B cell (primary cell): ENCODE measurements around the gene GADD45G. TPM values are rescaled to one million over a fixed set of nuclear protein-coding genes. Genes with fewer than 3 reads are reported as not detected.

ENCODE experiments used
- ATAC-seq: fragments of 200-7000 bp; cut with Tn5 transposase; one replicate; pipeline ENCODE4 v1.10.0; 2021; ENCODE audit warnings: low read depth, mild to moderate bottlenecking, moderate number of reproducible peaks, moderate library complexity
- CTCF ChIA-PET: fragments of 350-600 bp; sonication (Branson Sonifier 250); formaldehyde crosslinking; loops from one replicate; lab custom pipeline; 2021; ENCODE audit warnings: antibody characterized with exemption, inconsistent platforms; lab: Charles Lee
- POLR2A ChIA-PET: fragments of 350-600 bp; sonication (Branson Sonifier 250); formaldehyde crosslinking; loops from one replicate; lab custom pipeline; 2021; ENCODE audit warnings: antibody characterized with exemption; lab: Charles Lee
- DNase-seq: peaks from one replicate; pipeline ENCODE4 v3.0.0; 2013
- H2AFZ ChIP-seq: 2 replicates; pipeline ENCODE4 v1.6.1; 2012; ENCODE audit warnings: mild to moderate bottlenecking, low read depth, low read length; ENCODE audit not compliant: insufficient read depth, poor library complexity, severe bottlenecking
- H3K27ac ChIP-seq, 2 donors: 1 replicate in 1 of 2; 2 replicates in 1 of 2; pipeline ENCODE4 v1.5.1; 2012 to 2013; ENCODE audit warnings: low read length in 2 of 2, mild to moderate bottlenecking in 2 of 2, moderate library complexity in 1 of 2
- H3K27me3 ChIP-seq, 4 experiments: fragments of 200-600 bp in 1 of 4; sonication (generic) in 1 of 4; replicated peaks in 1 of 4; 1 replicate in 2 of 4; 2 replicates in 2 of 4; pipeline versions ENCODE4 v1.6.1 to v1.7.0; 2013 to 2016; ENCODE audit warnings: low read length in 3 of 4, mild to moderate bottlenecking in 2 of 4, mixed read lengths in 1 of 4, moderate library complexity in 1 of 4; ENCODE audit not compliant: insufficient read depth in 4 of 4, control insufficient read depth in 3 of 4; ENCODE audit errors: control extremely low read depth in 1 of 4
- H3K36me3 ChIP-seq, 2 experiments: replicated peaks in 1 of 2; 1 replicate in 1 of 2; 2 replicates in 1 of 2; pipeline versions ENCODE4 v1.6.1 to v1.7.1; 2013; ENCODE audit warnings: low read length in 1 of 2; ENCODE audit not compliant: insufficient read depth in 2 of 2, control insufficient read depth in 1 of 2; ENCODE audit errors: control extremely low read depth in 1 of 2, extremely low read depth in 1 of 2
- H3K4me1 ChIP-seq, 2 donors: fragments of 200-600 bp in 1 of 2; sonication (generic) in 1 of 2; 1 replicate in 1 of 2; 2 replicates in 1 of 2; pipeline versions ENCODE4 v1.5.1 to v1.6.1; 2013 to 2017; ENCODE audit warnings: low read length in 2 of 2; ENCODE audit not compliant: control insufficient read depth in 2 of 2, insufficient read depth in 2 of 2
- H3K4me2 ChIP-seq: replicated peaks from 2 replicates; pipeline ENCODE3; 2012; ENCODE audit warnings: mild to moderate bottlenecking, low read depth, low read length; ENCODE audit not compliant: poor library complexity, severe bottlenecking
- H3K4me3 ChIP-seq, 5 experiments: fragments of 200-600 bp in 1 of 5; sonication (generic) in 1 of 5; 1 replicate in 3 of 5; 2 replicates in 2 of 5; pipeline versions ENCODE4 v1.5.1 to v1.7.0; 2011 to 2016; ENCODE audit warnings: low read length in 4 of 5, mild to moderate bottlenecking in 4 of 5, low read depth in 2 of 5, control low read depth in 1 of 5, moderate library complexity in 1 of 5; ENCODE audit not compliant: insufficient read depth in 1 of 5; ENCODE audit errors: control extremely low read depth in 1 of 5, extremely low read depth in 1 of 5
- H3K79me2 ChIP-seq: fragments of 200-600 bp; sonication (generic); one replicate; pipeline ENCODE4 v1.6.0; 2016; ENCODE audit warnings: low read length; ENCODE audit not compliant: control insufficient read depth, insufficient read depth
- H3K9ac ChIP-seq: fragments of 200-600 bp; sonication (generic); 2 replicates; pipeline ENCODE4 v1.6.1; 2017; ENCODE audit warnings: mild to moderate bottlenecking, low read length, moderate library complexity
- H3K9me3 ChIP-seq, 3 donors: one replicate each; pipeline versions ENCODE4 v1.6.1 to v1.7.1; 2013; ENCODE audit warnings: low read length in 2 of 3; ENCODE audit not compliant: control insufficient read depth in 2 of 3, insufficient read depth in 1 of 3; ENCODE audit errors: control extremely low read depth in 1 of 3
- H4K20me1 ChIP-seq: 2 replicates; pipeline ENCODE4 v1.6.0; 2012; ENCODE audit warnings: mild to moderate bottlenecking, low read length; ENCODE audit not compliant: insufficient read depth, control insufficient read depth, poor library complexity, severe bottlenecking
- H3K27ac Mint-ChIP-seq: one replicate; pipeline ENCODE4 v1.8.0; 2021; ENCODE audit warnings: mixed read lengths
- H3K27me3 Mint-ChIP-seq: one replicate; pipeline ENCODE4 v1.8.0; 2021; ENCODE audit warnings: mixed read lengths
- H3K4me1 Mint-ChIP-seq: one replicate; pipeline ENCODE4 v1.8.0; 2021; ENCODE audit warnings: mixed read lengths
- H3K4me3 Mint-ChIP-seq: one replicate; pipeline ENCODE4 v1.8.0; 2021; ENCODE audit warnings: mixed read lengths
- H3K9me3 Mint-ChIP-seq: one replicate; pipeline ENCODE4 v1.8.0; 2022; ENCODE audit warnings: mixed read lengths; ENCODE audit not compliant: insufficient read depth
- CTCF ChIP-seq: fragments of 200-600 bp; IDR thresholded peaks from one replicate; pipeline ENCODE4 v1.8.0; 2022; ENCODE audit warnings: antibody characterized with exemption, mild to moderate bottlenecking
- EZH2 ChIP-seq: IDR thresholded peaks from 2 replicates; pipeline ENCODE4 v1.6.1; 2012; ENCODE audit warnings: borderline replicate concordance, low read depth, mild to moderate bottlenecking, moderate library complexity, low read length; ENCODE audit not compliant: insufficient read depth, poor library complexity, severe bottlenecking
- WGBS: methylation state at CpG from one replicate; pipeline ENCODE4 v1.1.5; 2013; ENCODE audit warnings: missing lambda C conversion rate; ENCODE audit not compliant: insufficient coverage; 5-methylcytosine and 5-hydroxymethylcytosine counted together
- intact Hi-C: fragments of 100-400 bp; cut with micrococcal nuclease; formaldehyde crosslinking; loops from one replicate; pipeline ENCODE4 v1.10.0; 2022
- polyA plus RNA-seq: library from polyadenylated mRNA; depleted of rRNA; stranded (reverse); fragments of >200 nt; gene quantifications from 2 replicates; pipeline ENCODE4 v1.2.3, GENCODE V29; 2012
- total RNA-seq, 2 donors: library from RNA; stranded (reverse); fragments of 120-200 nt in 1 of 2; gene quantifications; 1 replicate in 1 of 2; 2 replicates in 1 of 2; pipeline versions ENCODE4 v1.2.3 to v1.2.4, GENCODE V29; 2013 to 2022

The GADD45G gene
- total and polyA plus RNA-seq, 2 donors (not counting 1 experiment from before 2014, with no cell fraction given) = 4.3 to 5.9 TPM

DNA sequence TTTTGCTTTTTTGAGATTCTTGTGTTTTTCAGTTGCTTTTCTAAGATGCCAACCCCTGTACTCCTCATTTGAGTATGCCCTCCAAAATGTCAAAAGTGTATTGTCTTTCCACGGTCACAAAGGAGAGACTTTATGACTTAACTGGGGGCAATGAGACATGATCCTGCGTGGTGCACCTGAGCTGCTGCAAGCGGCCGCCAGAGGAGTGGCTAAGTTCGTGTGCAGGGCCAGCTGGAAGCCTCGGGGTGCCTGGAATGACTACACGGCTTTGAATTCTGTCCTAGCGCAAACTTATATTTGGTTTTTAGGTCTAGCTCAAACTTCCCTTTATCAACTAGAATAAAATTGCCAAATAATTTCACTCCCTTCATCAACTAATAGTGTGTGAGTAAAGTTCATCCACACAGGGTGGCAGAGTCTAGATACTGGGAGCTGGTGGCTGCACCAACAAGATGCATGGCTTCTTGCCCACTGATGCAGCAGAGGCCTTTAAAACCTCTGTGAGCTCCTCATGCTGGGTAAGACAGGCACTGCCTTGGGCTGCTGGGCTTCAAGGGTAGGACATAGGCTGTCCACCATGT is 4.7 kb downstream of the GADD45G start:
- Histone ChIP-seq H3K4me2 (no peak overlapping the region), H3K9ac (no peak overlapping the region), H2AFZ (no peak overlapping the region), H3K36me3 (no peaks in the 10 kb centered on the region), H3K4me1 (peaks cover 8 to 21% of the 10 kb centered on the region in 2 donors), H3K4me3 (no peak overlapping the region), H3K27ac (no peak overlapping the region), H3K9me3 (peaks cover 0 to 7% (median 3%) of the 10 kb centered on the region in 3 donors), H3K79me2 (no peaks in the 10 kb centered on the region), H4K20me1 (no peaks in the 10 kb centered on the region), H3K27me3 (peaks cover 0 to 27% (median 10%) of the 10 kb centered on the region in 4 experiments)
- DNase-seq = no peak
- Mint-ChIP-seq H3K27me3 (peaks cover 24% of the 10 kb centered on the region), H3K9me3 (peaks cover 6% of the 10 kb centered on the region), H3K4me3 (no peak overlapping the region), H3K27ac (no peak overlapping the region), H3K4me1 (peaks cover 19% of the 10 kb centered on the region)
- POLR2A ChIA-PET = no interaction called here
- no peak for ATAC-seq
- intact Hi-C loops = loop anchor here (10.0 kb wide), 1 partner anchor 205 kb away; no protein-coding TSS in a partner anchor
- CTCF ChIA-PET = interaction anchor here (0.6 to 2.6 kb wide), 4 partner anchors 11 to 533 kb away, joined by 3 to 14 read pairs (median 6); no protein-coding TSS in a partner anchor
- TF ChIP-seq CTCF (no peak), EZH2 (no peak)
- WGBS = 83% methylated on average over 5 of the region's 8 CpGs

GRCh38 chr9:89610391-89610925 is 5.6 kb downstream of the GADD45G start:
- Histone ChIP-seq H3K27me3 (peaks cover 0 to 18% (median 6%) of the 10 kb centered on the region in 4 experiments), H2AFZ (no peak overlapping the region), H3K36me3 (no peaks in the 10 kb centered on the region), H3K4me2 (no peak overlapping the region), H3K4me1 (peaks cover under 1 to 11% of the 10 kb centered on the region in 2 donors), H4K20me1 (no peaks in the 10 kb centered on the region), H3K9ac (no peak overlapping the region), H3K79me2 (no peaks in the 10 kb centered on the region), H3K27ac (no peak overlapping the region), H3K9me3 (peaks cover 0 to 7% (median 3%) of the 10 kb centered on the region in 3 donors), H3K4me3 (no peak overlapping the region)
- Mint-ChIP-seq H3K4me3 (no peak overlapping the region), H3K9me3 (peaks cover 6% of the 10 kb centered on the region), H3K4me1 (peaks cover 12% of the 10 kb centered on the region), H3K27ac (no peak overlapping the region), H3K27me3 (peaks cover 24% of the 10 kb centered on the region)
- TF ChIP-seq EZH2 = no peak
- TF ChIP-seq CTCF = no peak
- no peak for DNase-seq
- ChIA-PET POLR2A (no interaction called here), CTCF (interaction anchor here (1.0 to 2.8 kb wide), 4 partner anchors 9 to 492 kb away, joined by 3 to 10 read pairs (median 5); no protein-coding TSS in a partner anchor)
- no peak for ATAC-seq
- 89% methylated on average over 7 of the region's 7 CpGs for WGBS
- intact Hi-C loops = no loop called here
